ENCODE data around the gene CLN6. TPM values are rescaled to one million over a fixed set of nuclear protein-coding genes. Genes with fewer than 3 reads are reported as not detected.
A peak's percentile ranks its signal among the peaks of the same experiment; 100 is the strongest.

Gene CLN6
- total RNA-seq, 1 experiment from 2014 or later = 71.9 TPM

- H2AFZ ChIP-seq (ENCODE audit: low read length) = no peak overlapping the region
- H3K23me2 ChIP-seq (ENCODE audit: insufficient read length, low read depth, low read length, poor library complexity, severe bottlenecking) = no peaks in the 10 kb centered on the region
- no peak overlapping the region for H4K91ac ChIP-seq (ENCODE audit: insufficient read length, low read depth, low read length)
- H4K8ac ChIP-seq (replicated peaks; ENCODE audit: insufficient read length, low read depth, low read length) = no peak overlapping the region
- H3K18ac ChIP-seq (ENCODE audit: insufficient read length, low read depth, low read length) = no peak overlapping the region
- Mint-ChIP-seq H3K36me3 (ENCODE audit: insufficient read depth in 1 of 3, low read depth in 3 of 3) (peaks cover 6 to 12% (median 8%) of the 10 kb centered on the region in 3 experiments; a peak in 4 of 7 replicates), H3K4me3 (no peak overlapping the region; a peak in 1 of 5 replicates), H3K9me3 (no peaks in the 10 kb centered on the region), H3K27ac (peak overlapping the region in 1 of 3 experiments; percentile 70; a peak in 1 of 7 replicates), H3K4me1 (peaks cover 23 to 43% of the 10 kb centered on the region in 2 experiments), H3K27me3 (ENCODE audit: low read depth) (no peaks in the 10 kb centered on the region; the same call in none of the 2 replicates)
- no peak overlapping the region for H3K14ac ChIP-seq (ENCODE audit: insufficient read depth, low read length)
- WGBS (ENCODE audit: extremely low coverage, insufficient read length, low lambda C conversion rate) = no CpG with 5 or more reads among the region's 16 CpGs
- peaks cover 11% of the 10 kb centered on the region for H3K4me1 ChIP-seq (ENCODE audit: insufficient read depth, low read length)
- no peak for DNase-seq
- H3K79me2 ChIP-seq (ENCODE audit: insufficient read depth, low read length) = no peaks in the 10 kb centered on the region
- H3K4ac ChIP-seq (ENCODE audit: low read depth, low read length) = no peak overlapping the region
- TF ChIP-seq, protein P1, sequence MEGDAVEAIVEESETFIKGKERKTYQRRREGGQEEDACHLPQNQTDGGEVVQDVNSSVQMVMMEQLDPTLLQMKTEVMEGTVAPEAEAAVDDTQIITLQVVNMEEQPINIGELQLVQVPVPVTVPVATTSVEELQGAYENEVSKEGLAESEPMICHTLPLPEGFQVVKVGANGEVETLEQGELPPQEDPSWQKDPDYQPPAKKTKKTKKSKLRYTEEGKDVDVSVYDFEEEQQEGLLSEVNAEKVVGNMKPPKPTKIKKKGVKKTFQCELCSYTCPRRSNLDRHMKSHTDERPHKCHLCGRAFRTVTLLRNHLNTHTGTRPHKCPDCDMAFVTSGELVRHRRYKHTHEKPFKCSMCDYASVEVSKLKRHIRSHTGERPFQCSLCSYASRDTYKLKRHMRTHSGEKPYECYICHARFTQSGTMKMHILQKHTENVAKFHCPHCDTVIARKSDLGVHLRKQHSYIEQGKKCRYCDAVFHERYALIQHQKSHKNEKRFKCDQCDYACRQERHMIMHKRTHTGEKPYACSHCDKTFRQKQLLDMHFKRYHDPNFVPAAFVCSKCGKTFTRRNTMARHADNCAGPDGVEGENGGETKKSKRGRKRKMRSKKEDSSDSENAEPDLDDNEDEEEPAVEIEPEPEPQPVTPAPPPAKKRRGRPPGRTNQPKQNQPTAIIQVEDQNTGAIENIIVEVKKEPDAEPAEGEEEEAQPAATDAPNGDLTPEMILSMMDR (conservative IDR thresholded peaks at IDR 0.05) = no peak
- H3K23ac ChIP-seq (ENCODE audit: insufficient read length, low read depth, low read length) = no peak overlapping the region
- peaks cover 4% of the 10 kb centered on the region for H3K79me1 ChIP-seq (ENCODE audit: insufficient read depth, low read depth, low read length, poor library complexity, severe bottlenecking)
- no peaks in the 10 kb centered on the region for H3K9me3 ChIP-seq (ENCODE audit: control insufficient read depth, low read depth, low read length)
- no peak overlapping the region for H3T11ph ChIP-seq (ENCODE audit: low read length)
- H2BK15ac ChIP-seq (ENCODE audit: low read depth, low read length) = no peak overlapping the region
- H2BK20ac ChIP-seq (ENCODE audit: low read depth, low read length, poor library complexity, severe bottlenecking) = no peak overlapping the region
- H2BK120ac ChIP-seq (ENCODE audit: low read depth, low read length, poor library complexity, severe bottlenecking) = no peak overlapping the region
- no peak overlapping the region for H3K56ac ChIP-seq (ENCODE audit: insufficient read length, low read depth, low read length)
- H2BK5ac ChIP-seq (ENCODE audit: insufficient read length, low read length) = no peak overlapping the region
- H3K27ac ChIP-seq (ENCODE audit: insufficient read length, low read depth, low read length) = no peak overlapping the region
- no peak overlapping the region for H3K4me2 ChIP-seq (ENCODE audit: insufficient read depth, insufficient read length, low read length)
- peaks cover 2% of the 10 kb centered on the region for H4K20me1 ChIP-seq (ENCODE audit: control insufficient read depth, insufficient read depth, insufficient read length)
- no peak overlapping the region for H2AK5ac ChIP-seq (ENCODE audit: insufficient read length, low read length)
- no peak overlapping the region for H2BK12ac ChIP-seq (ENCODE audit: insufficient read length, low read depth, low read length)
- H4K5ac ChIP-seq (ENCODE audit: insufficient read length, low read depth, low read length) = no peak overlapping the region
- H3K9ac ChIP-seq (ENCODE audit: extremely low read depth, insufficient read length, low read length) = no peak overlapping the region
- H3K27me3 ChIP-seq (ENCODE audit: insufficient read depth, low read length) = no peaks in the 10 kb centered on the region
Measured at GRCh38 chr15:68208136-68208535, 21.4 kb downstream of the CLN6 start.

Data from H9 (cell line).